Suprapubic skin (tissue), 4 donors: Measurements from ENCODE around the gene LRRTM3.

Source experiments
- EP300 ChIP-seq: sonication (generic); formaldehyde crosslinking; IDR thresholded peaks from one replicate; pipeline ENCODE4 v1.6.1; 2017; ENCODE audit warnings: antibody characterized with exemption
- POLR2A ChIP-seq, 2 donors: fragments of 450-650 bp; IDR thresholded peaks; one replicate each; pipeline ENCODE4 v1.6.1; 2017; ENCODE audit warnings: antibody characterized with exemption in 2 of 2, mild to moderate bottlenecking in 2 of 2, moderate library complexity in 2 of 2
- POLR2AphosphoS5 ChIP-seq, 3 donors: sonication (generic); formaldehyde crosslinking; IDR thresholded peaks; one replicate each; pipeline ENCODE4 v1.6.1; 2017; ENCODE audit warnings: antibody characterized with exemption in 3 of 3
- TF ChIP-seq, protein P1 (sequence below), 2 donors: fragments of 200-600 bp in 1 of 2; fragments of 450-650 bp in 1 of 2; sonication (generic) in 1 of 2; IDR thresholded peaks; one replicate each; pipeline ENCODE4 v1.5.1; 2016 to 2019; ENCODE audit warnings: antibody characterized with exemption in 2 of 2, mild to moderate bottlenecking in 1 of 2, moderate library complexity in 1 of 2

DNA sequence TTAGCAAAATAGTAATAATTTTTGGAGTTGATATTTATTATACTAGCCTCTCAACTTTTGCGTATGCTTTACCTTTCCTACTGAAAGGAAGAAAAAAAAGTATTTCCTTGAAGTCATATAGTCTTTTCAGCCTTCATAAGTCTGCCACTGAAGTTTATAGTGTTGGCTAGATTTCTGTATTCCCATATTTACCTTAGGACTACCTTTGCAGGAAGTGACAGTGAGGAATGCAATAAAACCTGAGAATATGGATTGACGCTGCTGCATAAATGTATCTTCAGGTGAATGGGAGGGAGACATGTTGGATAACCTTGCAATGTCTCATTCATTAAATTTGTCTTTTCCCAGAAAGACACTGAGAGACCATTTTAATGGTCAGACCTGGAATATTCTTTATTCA is 6.6 kb upstream of the LRRTM3 start:
- TF ChIP-seq, protein P1, sequence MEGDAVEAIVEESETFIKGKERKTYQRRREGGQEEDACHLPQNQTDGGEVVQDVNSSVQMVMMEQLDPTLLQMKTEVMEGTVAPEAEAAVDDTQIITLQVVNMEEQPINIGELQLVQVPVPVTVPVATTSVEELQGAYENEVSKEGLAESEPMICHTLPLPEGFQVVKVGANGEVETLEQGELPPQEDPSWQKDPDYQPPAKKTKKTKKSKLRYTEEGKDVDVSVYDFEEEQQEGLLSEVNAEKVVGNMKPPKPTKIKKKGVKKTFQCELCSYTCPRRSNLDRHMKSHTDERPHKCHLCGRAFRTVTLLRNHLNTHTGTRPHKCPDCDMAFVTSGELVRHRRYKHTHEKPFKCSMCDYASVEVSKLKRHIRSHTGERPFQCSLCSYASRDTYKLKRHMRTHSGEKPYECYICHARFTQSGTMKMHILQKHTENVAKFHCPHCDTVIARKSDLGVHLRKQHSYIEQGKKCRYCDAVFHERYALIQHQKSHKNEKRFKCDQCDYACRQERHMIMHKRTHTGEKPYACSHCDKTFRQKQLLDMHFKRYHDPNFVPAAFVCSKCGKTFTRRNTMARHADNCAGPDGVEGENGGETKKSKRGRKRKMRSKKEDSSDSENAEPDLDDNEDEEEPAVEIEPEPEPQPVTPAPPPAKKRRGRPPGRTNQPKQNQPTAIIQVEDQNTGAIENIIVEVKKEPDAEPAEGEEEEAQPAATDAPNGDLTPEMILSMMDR (IDR thresholded peaks at IDR 0.05), result no peak
- TF ChIP-seq POLR2AphosphoS5 (IDR thresholded peaks at IDR 0.05) (no peak), POLR2A (IDR thresholded peaks at IDR 0.05) (no peak), EP300 (no peak)
